NCI-H2107 (cell line): ENCODE data around the gene PIN1.

Source experiments
- DNase-seq: peaks from one replicate; lab custom pipeline; 2025; lab: John Stamatoyannopoulos, UW

Gene PIN1

GRCh38 chr19:9891609-9892373, 56.7 kb downstream of the PIN1 start:
- no peak for DNase-seq
